GM10248 (cell line): ENCODE results near the gene ME3.
"Not testable (repeated sequence)": the region's sequence is repeated elsewhere in the genome, so short reads cannot be mapped to it uniquely, and the experiment has no call there.

Experiments used
- CTCF ChIA-PET: fragments of 300-600 bp; sonication (Branson Sonifier 250); formaldehyde crosslinking; extraction: SDS; loops from one replicate; lab custom pipeline; 2021; ENCODE audit warnings: antibody characterized with exemption; lab: Yijun Ruan, JAX
- POLR2A ChIA-PET: fragments of 350-650 bp; sonication (Branson Sonifier 250); formaldehyde crosslinking; extraction: SDS; loops from one replicate; lab custom pipeline; 2020; ENCODE audit warnings: antibody characterized with exemption; lab: Yijun Ruan, JAX
- DNase-seq: peaks from one replicate; pipeline ENCODE4 v3.0.0; 2012; ENCODE audit errors: extremely low spot score
- CTCF ChIP-seq: IDR thresholded peaks from 2 replicates; pipeline ENCODE4 v1.5.1; 2012; ENCODE audit warnings: mild to moderate bottlenecking, low read depth; ENCODE audit errors: extremely low read depth, missing control alignments, control extremely low read depth

The ME3 gene

GRCh38 chr11:86663291-86663690 is 9.1 kb downstream of the ME3 start:
- CTCF ChIA-PET, result no interaction called here
- POLR2A ChIA-PET, result no interaction called here
- no peak for DNase-seq
- no peak for TF ChIP-seq CTCF

GRCh38 chr11:86660736-86661135 is 11.7 kb downstream of the ME3 start:
- no peak for DNase-seq
- ChIA-PET CTCF (interaction anchor here (1.1 to 1.5 kb wide), 3 partner anchors 12 to 17 kb away, joined by 3 read pairs; no protein-coding TSS in a partner anchor), POLR2A (no interaction called here)
- no peak for TF ChIP-seq CTCF

GRCh38 chr11:86660088-86660487 is 12.3 kb downstream of the ME3 start:
- POLR2A ChIA-PET, result interaction anchor here (0.7 kb wide), 1 partner anchor 378 kb away, joined by 3 read pairs; the partner anchor contains the start of gene TMEM135

GRCh38 chr11:86658534-86658933 is 13.9 kb downstream of the ME3 start:
- DNase-seq, result no peak
- ChIA-PET CTCF (interaction anchor here (0.8 kb wide), 1 partner anchor 50 kb away, joined by 3 read pairs; no protein-coding TSS in a partner anchor), POLR2A (no interaction called here)
- TF ChIP-seq CTCF, result no peak

More at GRCh38 chr11:86660088-86660487, 12.3 kb downstream of the ME3 start:
- no peak for DNase-seq
- CTCF ChIA-PET, result interaction anchor here (0.8 to 1.3 kb wide), 4 partner anchors 11 to 18 kb away, joined by 3 read pairs; no protein-coding TSS in a partner anchor
- TF ChIP-seq CTCF, result no peak

- DNase-seq, POLR2A ChIA-PET, CTCF ChIA-PET: not testable (repeated sequence)
Observed at GRCh38 chr11:86645212-86645611, 27.2 kb downstream of the ME3 start.

- POLR2A ChIA-PET, result no interaction called here
- DNase-seq, result no peak
- CTCF ChIA-PET, result interaction anchor here (1.2 to 1.4 kb wide), 2 partner anchors 16 to 17 kb away, joined by 3 read pairs; no protein-coding TSS in a partner anchor
- TF ChIP-seq CTCF, result no peak
Observed at GRCh38 chr11:86644291-86644690, 28.1 kb downstream of the ME3 start.

GRCh38 chr11:86641537-86642261 is 30.7 kb downstream of the ME3 start:
- CTCF ChIA-PET, result interaction anchor here (1.2 kb wide), 2 partner anchors 20 to 64 kb away, joined by 3 read pairs; no protein-coding TSS in a partner anchor
- no peak for DNase-seq
- POLR2A ChIA-PET, result no interaction called here
- no peak for TF ChIP-seq CTCF
